OCI-LY1 (cell line): ENCODE measurements around the gene KIF25.

ENCODE experiments used
- H2AFZ ChIP-seq: fragments of 200-600 bp; sonication (generic), shearing (Covaris generic); 2 replicates; pipeline ENCODE4 v1.6.0; 2014; ENCODE audit warnings: antibody characterized with exemption, mild to moderate bottlenecking, low read length
- H3F3A ChIP-seq: fragments of 200-600 bp; sonication (generic), shearing (Covaris generic); 2 replicates; pipeline ENCODE4 v1.6.0; 2014; ENCODE audit warnings: mild to moderate bottlenecking, antibody characterized with exemption, low read length, moderate library complexity; ENCODE audit not compliant: insufficient read depth
- H3K27ac ChIP-seq: fragments of 200-600 bp; sonication (generic); 2 replicates; pipeline ENCODE4 v1.5.1; 2014; ENCODE audit warnings: low read length, mixed run types, mild to moderate bottlenecking, low read depth; ENCODE audit not compliant: poor library complexity, severe bottlenecking
- H3K27me3 ChIP-seq: fragments of 200-600 bp; sonication (generic); 2 replicates; pipeline ENCODE4 v1.6.0; 2014; ENCODE audit warnings: antibody characterized with exemption, mild to moderate bottlenecking, low read length, moderate library complexity; ENCODE audit not compliant: insufficient read depth
- H3K36me3 ChIP-seq: fragments of 200-600 bp; sonication (generic); 2 replicates; pipeline ENCODE4 v1.6.1; 2014; ENCODE audit warnings: mild to moderate bottlenecking, antibody characterized with exemption, low read length, moderate library complexity, mixed read lengths; ENCODE audit not compliant: insufficient read depth
- H3K4me1 ChIP-seq: fragments of 200-600 bp; sonication (generic); 2 replicates; pipeline ENCODE4 v1.5.1; 2014; ENCODE audit warnings: mild to moderate bottlenecking, low read length, moderate library complexity; ENCODE audit not compliant: insufficient read depth, severe bottlenecking
- H3K4me2 ChIP-seq: fragments of 200-600 bp; sonication (generic), shearing (Covaris generic); 2 replicates; pipeline ENCODE4 v1.6.1; 2014; ENCODE audit warnings: low read length
- H3K4me3 ChIP-seq: fragments of 200-600 bp; sonication (generic); 2 replicates; pipeline ENCODE4 v1.5.1; 2014; ENCODE audit warnings: low read length, low read depth, mild to moderate bottlenecking, mixed read lengths; ENCODE audit not compliant: poor library complexity, severe bottlenecking
- H3K79me2 ChIP-seq: fragments of 200-600 bp; shearing (Covaris generic); 2 replicates; pipeline ENCODE4 v1.6.1; 2016; ENCODE audit warnings: mixed run types, low read length, mixed read lengths; ENCODE audit not compliant: insufficient read depth
- H3K9ac ChIP-seq: fragments of 200-600 bp; sonication (generic), shearing (Covaris generic); 2 replicates; pipeline ENCODE4 v1.6.1; 2014; ENCODE audit warnings: mild to moderate bottlenecking, low read length, mixed read lengths
- H3K9me2 ChIP-seq: fragments of 200-600 bp; sonication (generic), shearing (Covaris generic); 2 replicates; pipeline ENCODE4 v1.6.1; 2014; ENCODE audit warnings: low read depth, mild to moderate bottlenecking, low read length, mixed read lengths
- H3K9me3 ChIP-seq: fragments of 200-600 bp; shearing (Covaris generic); 2 replicates; pipeline ENCODE4 v1.6.1; 2014; ENCODE audit warnings: low read length, mixed read lengths
- H4K20me1 ChIP-seq: fragments of 200-600 bp; sonication (generic), shearing (Covaris generic); 2 replicates; pipeline ENCODE4 v1.6.0; 2016; ENCODE audit warnings: mild to moderate bottlenecking, low read length; ENCODE audit not compliant: insufficient read depth
- CTCF ChIP-seq: fragments of 200-600 bp; sonication (generic), shearing (Covaris generic); IDR thresholded peaks from 2 replicates; pipeline ENCODE4 v1.5.1; 2017; ENCODE audit warnings: mild to moderate bottlenecking, antibody characterized with exemption, low read length, moderate library complexity, mixed read lengths
- EZH2 ChIP-seq: fragments of 200-600 bp; sonication (generic), shearing (Covaris generic); IDR thresholded peaks from 2 replicates; pipeline ENCODE4 v1.8.0; 2017; ENCODE audit warnings: borderline replicate concordance, mixed run types, mild to moderate bottlenecking, antibody characterized with exemption, low read length, moderate library complexity, mixed read lengths

Gene KIF25

DNA sequence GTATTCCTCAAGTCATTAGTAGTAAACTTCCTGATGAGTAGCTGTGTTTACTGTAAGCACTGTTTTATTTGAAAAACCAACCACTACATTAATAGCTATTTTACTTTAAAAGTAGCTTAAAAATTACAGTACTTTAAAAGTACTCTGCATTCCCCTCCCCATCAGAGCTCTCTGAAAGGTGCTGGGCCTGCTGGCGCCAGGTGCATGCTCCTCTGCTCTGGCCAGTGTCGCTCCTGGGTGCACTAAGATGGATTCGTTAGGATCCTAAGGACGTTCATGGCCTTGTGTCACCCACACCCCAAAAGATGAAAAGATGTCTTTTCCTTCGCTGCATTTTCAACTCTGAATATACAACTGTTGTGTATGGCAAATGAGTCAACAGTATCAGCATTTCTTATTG lies 43.9 kb upstream of the KIF25 start:
- TF ChIP-seq EZH2 (no peak), CTCF (no peak)
- H2AFZ ChIP-seq, result no peak overlapping the region
- no peaks in the 10 kb centered on the region for H4K20me1 ChIP-seq
- H3K9me2 ChIP-seq, result no peaks in the 10 kb centered on the region
- H3K4me1 ChIP-seq, result no peaks in the 10 kb centered on the region
- no peak overlapping the region for H3K9ac ChIP-seq
- no peaks in the 10 kb centered on the region for H3K79me2 ChIP-seq
- H3K4me2 ChIP-seq, result no peak overlapping the region
- no peaks in the 10 kb centered on the region for H3K27me3 ChIP-seq
- no peaks in the 10 kb centered on the region for H3K9me3 ChIP-seq
- no peaks in the 10 kb centered on the region for H3F3A ChIP-seq
- no peak overlapping the region for H3K4me3 ChIP-seq
- no peak overlapping the region for H3K27ac ChIP-seq
- H3K36me3 ChIP-seq, result peaks cover 2% of the 10 kb centered on the region; the same call in 1 of the 2 replicates

DNA sequence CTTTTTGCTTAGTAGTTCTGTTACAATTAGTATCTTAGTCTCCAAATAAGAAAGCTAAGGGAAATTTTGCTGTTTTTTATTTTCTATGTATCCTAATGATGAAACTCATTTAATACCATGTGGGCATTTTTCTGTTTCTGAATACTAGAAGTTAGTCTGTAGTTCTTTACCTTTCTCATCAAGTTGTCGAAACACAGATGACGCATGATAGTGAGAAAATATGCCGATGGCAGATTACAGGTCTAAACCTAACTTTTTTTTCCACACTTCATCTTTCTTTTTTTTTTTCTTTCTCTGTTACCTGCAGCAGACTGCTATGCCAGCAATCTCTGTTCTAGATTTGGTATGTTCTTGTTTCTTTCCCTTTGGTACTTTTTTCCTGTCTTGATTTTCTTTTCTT lies 43.3 kb upstream of the KIF25 start:
- no peaks in the 10 kb centered on the region for H3F3A ChIP-seq
- TF ChIP-seq CTCF (no peak), EZH2 (no peak)
- no peaks in the 10 kb centered on the region for H3K4me1 ChIP-seq
- H3K9me2 ChIP-seq, result no peaks in the 10 kb centered on the region
- H3K9ac ChIP-seq, result no peak overlapping the region
- H2AFZ ChIP-seq, result no peak overlapping the region
- H3K79me2 ChIP-seq, result no peaks in the 10 kb centered on the region
- no peaks in the 10 kb centered on the region for H3K36me3 ChIP-seq
- no peak overlapping the region for H3K27ac ChIP-seq
- H3K4me3 ChIP-seq, result no peak overlapping the region
- H4K20me1 ChIP-seq, result no peaks in the 10 kb centered on the region
- H3K27me3 ChIP-seq, result no peaks in the 10 kb centered on the region
- H3K9me3 ChIP-seq, result no peaks in the 10 kb centered on the region
- H3K4me2 ChIP-seq, result no peak overlapping the region

GRCh38 chr6:167956491-167956890 lies 41.0 kb upstream of the KIF25 start:
- Histone ChIP-seq H3K4me1 (no peaks in the 10 kb centered on the region), H3K79me2 (no peaks in the 10 kb centered on the region), H3K27me3 (no peaks in the 10 kb centered on the region), H3K9ac (no peak overlapping the region), H4K20me1 (no peaks in the 10 kb centered on the region), H3K36me3 (no peaks in the 10 kb centered on the region), H3K9me2 (no peaks in the 10 kb centered on the region), H3K4me2 (no peak overlapping the region), H3K27ac (no peak overlapping the region), H3F3A (no peaks in the 10 kb centered on the region), H3K9me3 (no peaks in the 10 kb centered on the region), H3K4me3 (no peak overlapping the region), H2AFZ (no peak overlapping the region)
- no peak for TF ChIP-seq EZH2
- TF ChIP-seq CTCF, result no peak
